ENCODE results near the gene CRYBG1.

The CRYBG1 gene

DNA sequence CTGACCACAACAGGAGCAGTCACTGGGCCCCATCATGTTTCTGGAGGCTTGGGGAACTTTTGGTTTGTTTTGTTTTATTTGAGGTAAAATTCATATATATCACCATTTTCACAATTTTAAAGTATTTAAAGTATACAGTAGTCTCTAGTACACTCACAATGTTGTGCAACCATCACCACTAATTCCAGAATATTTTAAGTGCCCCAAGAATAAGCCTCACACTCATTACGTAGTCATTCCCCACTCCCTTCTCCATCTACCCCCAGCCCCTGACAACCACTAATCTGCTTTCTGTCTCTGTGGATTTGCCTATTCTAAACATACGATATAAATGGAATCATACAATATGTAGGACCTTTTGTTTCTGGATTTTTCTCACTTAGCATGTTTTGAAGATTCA, 239.8 kb downstream of the CRYBG1 start:
- DNase-seq: no peak
- in situ Hi-C loops (cut with MboI; ENCODE audit: low pct_unique_long_range_greater_than_20kb, low sequenced_read_pairs): no loop called here

DNA sequence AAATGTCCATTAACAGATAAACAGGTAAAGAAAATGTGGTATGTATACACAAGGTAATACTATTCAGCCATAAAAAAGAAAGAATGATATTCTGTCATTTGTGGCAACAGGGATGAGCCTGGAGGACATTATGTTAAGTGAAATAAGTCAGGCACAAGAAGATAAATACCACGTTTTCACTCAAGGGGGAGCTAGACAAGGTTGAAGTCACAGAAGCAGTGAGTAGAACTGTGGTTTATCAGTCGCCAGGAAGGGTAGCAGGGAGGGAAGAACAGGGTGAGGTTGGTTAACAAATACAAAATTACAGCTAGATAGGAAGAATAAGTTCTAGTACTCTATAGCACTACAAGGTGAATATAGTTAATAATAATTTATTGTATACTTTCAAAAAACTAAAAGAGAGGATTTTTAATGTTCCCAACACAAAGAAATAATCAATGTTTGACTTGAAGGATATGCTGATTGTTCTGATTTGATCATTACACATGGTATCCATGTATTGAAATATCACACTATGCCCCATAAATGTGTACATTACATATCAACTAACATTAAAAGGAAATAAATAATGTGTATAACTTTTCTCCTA, 247.7 kb downstream of the CRYBG1 start:
- in situ Hi-C loops (cut with MboI; ENCODE audit: low pct_unique_long_range_greater_than_20kb, low sequenced_read_pairs): no loop called here
- peak; percentile 83 for DNase-seq

DNA sequence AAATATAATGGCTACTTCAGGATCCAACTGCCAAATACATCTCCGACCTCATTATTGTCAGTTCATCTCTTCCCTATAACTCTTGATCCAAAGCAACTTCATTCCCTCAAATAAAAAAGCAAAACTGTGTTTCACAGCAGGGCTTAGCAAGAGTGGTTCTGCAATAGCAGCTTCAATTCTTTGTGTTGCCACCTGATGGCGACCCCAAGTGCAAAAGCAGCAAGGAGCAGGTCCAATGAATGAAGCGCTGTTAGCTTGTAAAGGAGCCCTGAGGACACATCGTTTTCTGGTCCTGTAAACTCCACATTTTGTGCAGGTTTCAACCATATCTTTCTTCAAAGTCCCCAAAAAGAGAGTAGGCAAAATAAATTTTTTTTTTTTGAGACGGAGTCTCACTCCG, 249.2 kb downstream of the CRYBG1 start:
- DNase-seq: peak; percentile 29

DNA sequence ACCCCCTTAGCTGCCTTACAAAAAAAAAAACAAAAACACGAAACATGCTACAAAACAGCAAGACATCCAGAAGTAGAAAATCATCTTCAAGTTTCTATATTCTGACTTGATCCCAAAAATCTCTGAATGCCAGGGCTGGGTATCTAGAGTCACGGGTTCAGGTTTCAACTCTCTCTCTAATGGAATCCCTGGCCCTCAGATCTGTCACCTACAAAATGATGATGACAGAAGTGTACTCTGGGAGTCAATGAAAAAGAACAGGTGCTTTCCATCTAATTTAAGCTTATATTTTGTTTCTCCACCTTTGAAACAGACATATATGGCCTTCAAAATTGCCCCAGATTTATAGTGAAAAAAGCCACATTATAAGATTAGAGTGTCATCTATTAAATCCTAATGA, 250.5 kb downstream of the CRYBG1 start:
- no peak for DNase-seq

More for the DNA sequence above, 249.2 kb downstream of the CRYBG1 start:
- in situ Hi-C loops (cut with MboI; ENCODE audit: low pct_unique_long_range_greater_than_20kb, low sequenced_read_pairs): no loop called here

DNA sequence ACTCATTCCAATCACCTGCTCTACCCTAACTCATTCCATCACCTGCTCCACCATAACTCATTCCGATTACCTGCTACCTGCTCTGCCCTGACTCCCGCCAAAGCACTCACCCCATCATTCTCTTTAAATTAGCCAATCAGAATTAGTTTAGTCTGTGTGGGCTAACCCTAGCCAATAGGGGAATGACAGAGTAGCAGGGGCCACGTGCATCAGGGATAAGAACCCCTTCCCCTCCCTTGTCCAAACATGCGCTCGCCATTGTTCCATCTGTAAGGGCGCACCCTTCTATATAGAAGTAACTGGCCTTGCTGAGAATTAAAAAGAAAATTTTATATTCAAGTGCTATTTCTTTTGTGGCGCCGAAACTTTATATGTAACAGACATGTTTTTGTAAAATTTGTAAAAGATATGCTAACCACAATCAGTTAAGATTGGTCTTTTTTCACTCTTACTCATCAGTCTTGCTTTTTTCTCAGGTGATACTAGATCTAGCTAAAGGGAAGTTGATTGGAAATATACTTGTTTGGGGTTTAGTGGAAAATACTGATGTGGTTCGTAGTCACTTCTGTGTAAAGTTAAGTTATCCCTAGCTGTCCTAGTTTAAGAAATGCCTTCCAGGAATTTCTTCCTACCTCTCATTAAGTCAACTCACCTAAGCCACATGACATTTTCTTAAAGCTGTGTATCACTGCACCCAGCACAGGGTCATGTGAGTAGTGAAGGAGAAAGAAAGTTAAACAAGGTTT, 252.3 kb downstream of the CRYBG1 start:
- in situ Hi-C loops (cut with MboI; ENCODE audit: low pct_unique_long_range_greater_than_20kb, low sequenced_read_pairs): no loop called here

More for the DNA sequence above, 250.5 kb downstream of the CRYBG1 start:
- in situ Hi-C loops (cut with MboI; ENCODE audit: low pct_unique_long_range_greater_than_20kb, low sequenced_read_pairs): no loop called here

DNA sequence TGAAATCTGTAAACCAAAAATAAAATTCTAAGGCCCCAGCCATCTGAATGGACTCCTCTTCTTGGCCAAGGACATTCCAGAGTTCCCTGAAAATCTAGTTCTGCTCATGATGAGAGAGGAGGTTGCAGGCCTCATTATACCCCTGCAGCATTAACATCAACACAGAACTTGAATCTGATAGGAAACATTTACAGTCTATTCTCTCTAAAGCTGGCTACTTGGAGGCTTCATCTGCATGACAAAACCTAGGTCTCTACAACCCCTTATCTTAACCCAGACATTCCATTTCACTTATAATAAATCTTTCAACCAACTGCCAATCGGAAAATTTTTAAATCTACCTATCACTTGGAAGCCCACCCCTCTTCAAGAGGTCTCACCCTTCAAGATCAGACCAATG, 253.1 kb downstream of the CRYBG1 start:
- DNase-seq: no peak
- in situ Hi-C loops (cut with MboI; ENCODE audit: low pct_unique_long_range_greater_than_20kb, low sequenced_read_pairs): no loop called here

More for the DNA sequence above, 252.3 kb downstream of the CRYBG1 start:
- no peak for DNase-seq

DNA sequence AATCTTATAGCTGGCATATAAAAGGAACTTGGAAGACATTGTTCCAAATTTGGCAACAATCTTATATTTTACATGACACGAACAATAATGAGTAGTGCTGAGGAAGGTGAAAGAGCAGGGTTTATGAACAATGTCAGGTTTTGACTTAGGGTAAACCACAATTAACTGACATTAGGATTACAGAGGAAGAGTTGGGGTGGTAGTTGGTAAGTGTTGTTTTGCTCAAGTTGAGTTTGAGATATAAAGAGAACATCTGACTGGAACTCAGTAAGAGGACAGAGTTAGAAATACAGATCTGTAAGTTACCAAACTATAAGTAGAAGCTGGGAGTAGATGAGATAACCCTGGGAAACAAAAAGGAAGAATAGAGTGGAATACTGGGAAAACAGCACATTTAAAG, 253.6 kb downstream of the CRYBG1 start:
- in situ Hi-C loops (cut with MboI; ENCODE audit: low pct_unique_long_range_greater_than_20kb, low sequenced_read_pairs): no loop called here
- DNase-seq: no peak

DNA sequence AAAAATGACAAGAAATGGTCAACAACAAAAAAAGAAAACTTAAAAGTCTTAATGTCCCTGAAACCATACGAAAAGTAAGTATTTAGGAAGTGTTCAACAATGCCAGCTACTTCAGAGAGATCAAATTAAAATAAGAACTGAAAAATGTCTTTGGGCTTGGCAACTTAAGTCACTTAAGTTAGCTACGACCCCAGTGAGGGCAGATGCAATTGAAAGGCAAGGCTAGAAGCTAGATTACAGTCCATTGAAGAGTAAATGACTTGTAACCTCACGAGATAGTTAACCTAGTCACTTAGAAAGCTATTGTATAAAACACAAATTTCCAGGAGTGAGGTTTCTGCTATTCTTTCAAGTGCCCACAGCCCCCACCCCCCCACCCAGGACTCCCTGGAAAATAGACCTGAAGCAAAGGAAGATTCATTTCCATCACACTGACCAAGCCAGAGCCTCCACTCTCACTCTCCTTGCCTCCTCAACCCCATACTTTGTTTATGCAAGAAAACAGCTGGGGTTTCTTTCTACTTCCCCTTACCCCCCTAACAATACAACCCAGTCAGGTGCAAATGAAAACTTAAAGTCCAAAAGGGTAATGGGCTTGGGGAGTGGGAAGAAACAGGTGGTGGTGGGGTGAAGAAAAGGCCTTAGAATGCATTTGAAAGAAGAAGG, 254.2 kb downstream of the CRYBG1 start:
- in situ Hi-C loops (cut with MboI; ENCODE audit: low pct_unique_long_range_greater_than_20kb, low sequenced_read_pairs): no loop called here
- no peak for DNase-seq

DNA sequence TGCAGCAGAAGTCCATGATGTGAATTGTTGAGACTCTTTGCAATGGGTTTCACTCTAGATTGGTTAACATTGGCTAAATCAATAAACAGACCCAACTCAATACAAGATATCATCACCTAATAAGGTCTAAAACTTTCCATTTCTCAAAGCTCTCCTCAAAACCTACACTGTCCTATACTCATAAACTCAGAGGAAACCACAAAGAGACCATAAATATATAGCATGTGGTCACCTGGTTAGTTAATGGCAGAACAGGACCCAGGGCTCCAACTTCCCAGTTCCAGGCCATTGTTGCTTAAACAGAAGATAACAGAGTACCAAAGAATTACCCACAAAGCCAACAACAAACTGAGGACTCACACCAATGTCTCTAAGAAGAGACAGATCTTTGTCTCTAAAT, 256.8 kb downstream of the CRYBG1 start:
- in situ Hi-C loops (cut with MboI; ENCODE audit: low pct_unique_long_range_greater_than_20kb, low sequenced_read_pairs): no loop called here
- DNase-seq: peak; percentile 43

DNA sequence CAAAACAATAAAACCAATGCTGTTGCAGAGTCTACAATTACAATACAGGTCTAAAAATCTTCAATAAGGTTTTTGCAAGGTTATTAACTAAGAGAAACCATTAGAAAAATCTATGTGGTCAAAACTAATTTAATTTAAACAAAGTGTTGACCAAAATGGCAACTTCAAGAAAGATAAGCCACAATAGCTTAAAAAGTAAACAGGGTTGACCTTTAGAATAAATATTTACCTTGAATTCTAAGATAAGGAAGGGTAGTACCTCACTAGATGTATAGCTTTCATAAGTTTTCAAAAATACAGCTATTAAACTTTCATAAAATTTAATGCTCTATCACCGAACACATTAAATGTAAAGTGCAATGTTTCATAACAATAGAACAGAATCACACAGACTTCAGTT, 257.3 kb downstream of the CRYBG1 start:
- in situ Hi-C loops (cut with MboI; ENCODE audit: low pct_unique_long_range_greater_than_20kb, low sequenced_read_pairs): no loop called here
- DNase-seq: no peak

DNA sequence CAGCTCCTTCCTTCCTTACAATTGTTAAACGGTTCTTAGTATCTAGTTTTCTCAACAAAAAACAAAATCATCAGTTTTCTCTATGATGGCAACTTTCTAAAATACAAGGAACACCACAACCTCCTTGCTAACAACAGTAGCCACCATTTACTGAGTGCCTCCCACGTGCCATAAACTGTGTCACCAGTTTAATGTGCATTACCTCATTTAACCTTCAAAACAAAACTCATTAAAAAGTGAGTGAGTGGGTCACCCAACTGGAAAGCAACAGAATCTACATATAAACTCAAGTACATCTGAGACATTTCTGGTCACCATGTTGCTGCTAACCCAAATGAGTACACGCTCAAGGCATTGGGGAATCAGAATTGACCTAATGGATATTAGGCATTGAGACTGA, 257.8 kb downstream of the CRYBG1 start:
- in situ Hi-C loops (cut with MboI; ENCODE audit: low pct_unique_long_range_greater_than_20kb, low sequenced_read_pairs): no loop called here
- no peak for DNase-seq

DNA sequence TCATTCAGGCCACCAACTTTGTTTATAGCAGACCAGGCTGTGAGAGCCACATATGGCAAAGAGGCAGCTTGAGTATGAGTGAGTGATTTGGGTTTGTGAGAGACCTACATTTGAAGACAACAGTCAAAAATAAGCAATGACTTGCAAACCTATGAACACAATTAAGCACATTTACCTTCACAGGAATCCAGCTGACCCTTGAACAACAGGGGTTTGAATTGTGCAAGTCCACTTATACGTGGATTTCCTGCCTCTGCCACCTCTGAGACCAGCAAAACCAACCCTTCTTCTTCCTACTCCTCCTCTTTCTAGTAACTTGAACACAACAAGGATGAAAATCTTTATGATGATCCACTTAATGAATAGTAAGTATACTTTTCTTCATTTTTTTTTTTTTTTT, 258.7 kb downstream of the CRYBG1 start:
- no peak for DNase-seq
- in situ Hi-C loops (cut with MboI; ENCODE audit: low pct_unique_long_range_greater_than_20kb, low sequenced_read_pairs): no loop called here

DNA sequence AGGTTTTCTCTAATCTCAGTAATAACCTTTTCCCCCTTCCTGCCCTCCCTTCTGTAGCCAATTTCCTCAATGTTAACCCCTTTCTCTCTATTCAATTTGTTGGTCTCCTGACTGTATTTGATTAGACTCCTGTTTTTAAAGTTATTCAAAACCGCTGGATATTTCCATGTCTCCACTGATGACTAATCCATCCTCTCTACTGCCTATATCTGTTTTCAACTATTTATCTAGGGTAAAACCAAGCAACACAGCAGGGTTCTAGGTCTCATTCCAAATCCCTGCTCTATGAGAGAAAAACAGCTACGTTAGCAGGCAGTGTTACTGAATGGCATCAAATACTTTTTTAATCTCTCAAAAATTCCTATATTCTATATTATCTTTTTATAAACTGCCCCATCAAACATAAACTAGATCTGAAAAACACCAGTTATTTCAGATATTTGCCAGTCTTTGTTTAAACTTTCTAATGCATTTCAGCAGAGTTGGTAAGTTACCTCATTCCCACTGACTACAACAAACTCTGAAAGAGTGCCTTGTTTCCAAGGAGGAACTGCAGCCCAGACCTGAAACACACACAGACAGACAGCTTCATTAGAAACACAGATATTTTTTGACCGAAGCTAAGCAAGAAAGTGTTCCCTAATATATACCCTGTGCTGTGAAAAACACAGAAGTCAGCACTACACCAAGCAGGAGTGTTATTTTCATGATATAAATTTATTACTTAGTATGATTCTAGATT, 260.6 kb downstream of the CRYBG1 start:
- in situ Hi-C loops (cut with MboI; ENCODE audit: low pct_unique_long_range_greater_than_20kb, low sequenced_read_pairs): no loop called here
- DNase-seq: no peak

All from KBM-7 (cell line).